Stimulated activated CD8-positive, alpha-beta memory T cell treated with anti-CD3 and anti-CD28 coated beads, Interleukin-15, amount 100 ng/mL, for 48 hours (primary cell): ENCODE results near the gene ZFX.

ENCODE experiments used
- DNase-seq, 2 donors: peaks; one replicate each; pipeline ENCODE4 v3.0.0-alpha.2; 2020; ENCODE audit warnings: low read depth in 2 of 2

The ZFX gene

GRCh38 chrX:24201216-24201615 is 51.7 kb downstream of the ZFX start:
- DNase-seq = no peak

GRCh38 chrX:24202465-24203031 is 53.0 kb downstream of the ZFX start:
- DNase-seq = no peak

DNA sequence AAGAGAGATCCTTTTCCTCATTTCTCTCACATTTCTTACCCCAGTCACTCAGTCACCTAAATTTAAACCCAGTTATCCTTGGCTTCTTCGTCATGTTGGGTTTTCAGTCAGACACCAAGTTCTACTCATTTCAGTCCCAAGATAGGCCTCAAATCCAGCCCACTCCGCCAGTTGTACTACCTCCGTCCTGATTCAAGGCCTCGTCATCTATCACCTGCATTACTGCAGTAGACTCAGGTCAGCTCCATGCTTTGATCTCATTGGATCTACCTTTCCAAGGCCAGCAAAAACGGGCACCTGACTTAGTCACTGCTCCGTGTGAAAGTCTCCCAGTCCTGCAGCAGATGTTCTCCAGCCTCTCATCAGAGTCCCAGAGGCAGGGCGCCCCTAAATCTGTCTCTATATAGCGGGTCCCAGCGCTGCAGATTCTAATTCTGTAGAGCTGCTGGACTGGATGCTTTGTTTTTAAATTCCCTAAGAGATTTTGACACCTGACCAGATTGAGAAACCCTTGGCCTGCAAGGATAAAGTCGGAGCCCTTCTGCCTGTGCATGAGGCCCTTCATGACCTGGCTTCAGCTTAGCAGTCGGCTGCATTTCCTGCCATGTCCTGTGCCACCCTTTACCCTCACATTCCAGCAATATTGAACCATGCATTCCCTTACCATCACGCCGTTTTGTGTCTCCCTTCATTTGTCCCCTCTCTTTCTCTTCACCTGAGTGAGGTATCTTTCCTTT is 53.7 kb downstream of the ZFX start:
- no peak for DNase-seq

- DNase-seq = no peak
Measured at GRCh38 chrX:24204331-24204730, 54.8 kb downstream of the ZFX start.

DNA sequence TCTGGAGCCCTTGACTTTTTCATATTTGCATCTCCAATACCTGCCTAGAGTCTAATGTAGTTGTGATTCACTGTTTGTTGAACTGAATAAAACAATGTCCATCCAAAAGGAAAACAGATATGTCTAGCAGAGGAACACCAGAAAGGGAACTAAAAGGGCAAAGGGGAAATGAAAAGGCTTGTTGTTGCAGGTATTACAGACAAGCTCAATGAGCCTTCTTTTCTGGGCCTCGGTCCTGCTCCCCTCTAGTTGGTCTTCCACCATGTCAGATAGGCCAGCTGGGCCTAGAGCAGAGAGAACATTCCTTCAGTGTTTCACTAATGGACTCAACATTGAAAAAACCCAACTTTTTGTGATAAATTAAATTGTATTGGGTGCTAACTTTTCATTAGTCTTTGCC is 55.4 kb downstream of the ZFX start:
- DNase-seq = no peak

GRCh38 chrX:24207826-24208225 is 58.3 kb downstream of the ZFX start:
- no peak for DNase-seq

GRCh38 chrX:24208496-24209240 is 59.1 kb downstream of the ZFX start:
- DNase-seq = no peak

DNA sequence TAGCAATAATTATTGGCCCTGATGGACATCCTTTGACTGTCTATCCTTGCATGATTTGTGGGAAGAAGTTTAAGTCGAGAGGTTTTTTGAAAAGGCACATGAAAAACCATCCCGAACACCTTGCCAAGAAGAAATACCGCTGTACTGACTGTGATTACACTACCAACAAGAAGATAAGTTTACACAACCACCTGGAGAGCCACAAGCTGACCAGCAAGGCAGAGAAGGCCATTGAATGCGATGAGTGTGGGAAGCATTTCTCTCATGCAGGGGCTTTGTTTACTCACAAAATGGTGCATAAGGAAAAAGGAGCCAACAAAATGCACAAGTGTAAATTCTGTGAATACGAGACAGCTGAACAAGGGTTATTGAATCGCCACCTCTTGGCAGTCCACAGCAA is 60.7 kb downstream of the ZFX start:
- DNase-seq = no peak

GRCh38 chrX:24214568-24214967 is 65.0 kb downstream of the ZFX start:
- DNase-seq = no peak

GRCh38 chrX:24215272-24215671 is 65.7 kb downstream of the ZFX start:
- no peak for DNase-seq

DNA sequence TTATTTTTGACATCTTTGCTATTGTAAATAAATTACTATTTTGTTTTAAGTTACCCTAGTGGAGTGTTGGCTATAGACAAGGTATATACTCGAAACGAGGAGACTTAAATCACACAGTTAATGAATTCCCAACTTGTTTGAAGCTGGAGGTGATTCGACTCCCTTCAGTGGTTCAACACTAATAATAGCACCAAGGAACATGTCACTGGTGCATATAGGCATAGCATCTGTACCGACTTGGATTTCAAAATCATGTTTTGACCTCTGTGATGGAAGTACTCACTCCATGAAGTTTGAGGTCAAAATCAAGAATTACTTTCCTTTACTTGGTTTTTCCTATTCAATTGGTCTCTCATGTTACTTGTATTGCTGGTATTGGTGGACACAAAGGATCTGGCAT is 66.5 kb downstream of the ZFX start:
- no peak for DNase-seq

- no peak for DNase-seq
Measured at GRCh38 chrX:24216827-24217226, 67.3 kb downstream of the ZFX start.

DNA sequence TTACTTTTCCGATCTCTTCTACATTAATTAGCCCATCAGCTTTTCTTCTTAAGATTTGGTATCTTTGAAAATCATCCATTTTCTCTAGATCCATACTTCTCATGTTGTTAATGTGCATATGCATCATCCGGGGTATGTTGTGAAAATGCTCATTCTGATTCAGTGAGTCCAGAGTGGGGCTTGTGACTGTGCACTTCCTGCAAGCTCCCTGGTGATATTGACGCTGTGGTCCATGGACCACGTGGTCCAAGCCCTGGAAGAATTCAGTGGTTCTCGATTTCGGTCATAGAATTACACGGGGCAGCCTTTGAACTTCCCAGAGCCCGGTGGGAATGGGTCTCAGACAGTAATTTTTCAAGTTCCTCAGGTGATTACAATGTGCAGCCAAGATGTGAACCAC is 69.8 kb downstream of the ZFX start:
- no peak for DNase-seq

GRCh38 chrX:24221872-24222271 is 72.3 kb downstream of the ZFX start:
- no peak for DNase-seq

DNA sequence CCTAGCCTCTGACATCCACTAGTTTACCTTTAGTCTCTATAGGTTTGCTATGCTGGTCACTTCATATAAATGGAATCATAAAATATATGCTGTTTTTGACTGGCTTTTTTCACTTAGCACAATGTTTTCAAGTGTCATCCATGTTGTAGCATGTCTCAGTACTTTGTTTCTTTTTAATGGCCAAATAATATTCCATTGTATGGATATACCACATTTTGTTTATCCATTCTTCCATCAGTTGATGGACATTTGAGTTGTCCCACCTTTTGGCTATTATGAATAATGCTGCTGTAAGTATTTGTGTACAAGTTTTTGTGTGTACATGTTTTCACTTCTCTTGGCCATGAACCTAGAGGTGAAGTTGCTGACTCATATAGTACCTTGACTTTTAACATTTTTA is 75.7 kb downstream of the ZFX start:
- DNase-seq = no peak

- DNase-seq = no peak
Measured at GRCh38 chrX:24226176-24226575, 76.6 kb downstream of the ZFX start.

DNA sequence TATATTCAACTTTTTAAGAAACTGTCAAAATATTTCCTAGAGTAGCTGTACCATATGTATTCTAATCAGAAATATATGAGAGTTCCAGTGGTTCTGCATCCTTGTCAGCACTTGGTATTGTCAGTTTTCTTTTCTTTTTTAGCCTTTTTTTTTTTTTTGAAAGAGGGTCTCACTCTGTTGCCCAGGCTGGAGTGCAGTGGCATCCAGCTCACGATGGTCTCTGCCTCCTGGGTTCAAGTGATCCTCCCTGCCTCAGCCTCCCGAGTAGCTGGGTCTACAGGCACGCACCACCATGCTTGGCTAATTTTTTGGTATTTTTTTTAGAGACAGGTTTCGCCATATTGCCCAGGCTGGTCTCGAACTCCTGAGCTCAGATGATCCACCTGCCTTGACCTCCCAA is 79.1 kb downstream of the ZFX start:
- no peak for DNase-seq

GRCh38 chrX:24229400-24229879 is 79.9 kb downstream of the ZFX start:
- no peak for DNase-seq

DNA sequence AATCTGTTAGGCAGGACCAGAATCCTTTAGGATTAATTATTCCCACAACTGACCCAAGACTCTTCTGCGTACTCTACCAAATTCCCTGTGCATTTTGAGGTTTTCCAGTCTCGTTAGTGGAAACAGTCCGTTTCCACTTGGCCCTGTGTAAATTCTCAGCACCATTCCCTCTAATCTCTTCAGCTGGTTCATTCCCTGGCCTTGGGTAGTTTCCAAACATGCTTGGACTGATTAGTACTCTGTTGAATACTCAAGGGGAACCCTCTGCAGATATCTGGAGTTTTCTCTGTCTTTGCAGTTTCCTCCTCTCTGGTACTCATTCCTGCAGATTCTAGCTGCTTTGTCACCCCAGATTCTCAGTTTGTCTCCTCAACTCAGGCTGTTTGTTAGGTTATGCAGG is 80.4 kb downstream of the ZFX start:
- DNase-seq = no peak

DNA sequence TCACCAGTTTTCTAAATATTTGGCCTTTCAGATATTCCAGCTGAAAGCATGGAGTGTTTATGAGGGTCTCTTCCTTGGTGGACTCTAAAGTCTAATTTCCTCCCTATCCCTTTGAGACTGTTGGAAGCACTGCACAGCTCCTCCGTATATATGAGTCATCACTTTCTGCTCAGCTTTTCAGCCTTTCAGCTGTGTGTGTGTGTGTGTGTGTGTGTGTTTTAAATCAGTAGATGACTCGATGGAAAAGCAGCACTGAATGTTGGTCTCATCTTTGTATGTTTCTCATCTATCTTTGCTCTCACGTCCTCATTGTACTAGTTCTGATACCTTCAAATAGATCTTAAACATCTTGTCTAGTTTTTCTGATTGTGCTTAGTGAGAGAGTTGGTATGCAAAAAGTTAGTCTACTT is 81.6 kb downstream of the ZFX start:
- DNase-seq = no peak

- no peak for DNase-seq
Measured at GRCh38 chrX:24231641-24232179, 82.2 kb downstream of the ZFX start.

- DNase-seq = no peak
Measured at GRCh38 chrX:24232796-24233195, 83.3 kb downstream of the ZFX start.
